ENCODE measurements around the gene ZNF107.

Gene ZNF107

GRCh38 chr7:64665980-64666662 lies at the start of gene ZNF107:
ZNF107 (plus strand) TSS chr7:64666133; CDS start chr7:64666283, 150 bp downstream.
- DNase-seq (ENCODE audit: low spot score): peak; percentile 93

GRCh38 chr7:64618785-64619456 lies 47.0 kb upstream of the ZNF107 start:
- DNase-seq (ENCODE audit: low spot score): no peak

GRCh38 chr7:64619705-64620104 lies 46.2 kb upstream of the ZNF107 start:
- DNase-seq (ENCODE audit: low spot score): no peak

- no peak for DNase-seq (ENCODE audit: low spot score)
Measured at GRCh38 chr7:64621656-64622055, 44.3 kb upstream of the ZNF107 start.

GRCh38 chr7:64625114-64626082 lies 40.5 kb upstream of the ZNF107 start:
- peak; percentile 12 for DNase-seq (ENCODE audit: low spot score)

GRCh38 chr7:64626083-64626469 lies 39.9 kb upstream of the ZNF107 start:
- no peak for DNase-seq (ENCODE audit: low spot score)

GRCh38 chr7:64626557-64626956 lies 39.4 kb upstream of the ZNF107 start:
- no peak for DNase-seq (ENCODE audit: low spot score)

GRCh38 chr7:64628192-64628591 lies 37.7 kb upstream of the ZNF107 start:
- no peak for DNase-seq (ENCODE audit: low spot score)

- DNase-seq (ENCODE audit: low spot score): no peak
Measured at GRCh38 chr7:64628721-64629120, 37.2 kb upstream of the ZNF107 start.

- DNase-seq (ENCODE audit: low spot score): peak; percentile 16
Measured at GRCh38 chr7:64630496-64630895, 35.4 kb upstream of the ZNF107 start.

GRCh38 chr7:64632029-64632428 lies 33.9 kb upstream of the ZNF107 start:
- no peak for DNase-seq (ENCODE audit: low spot score)

- DNase-seq (ENCODE audit: low spot score): no peak
Measured at GRCh38 chr7:64633401-64633800, 32.5 kb upstream of the ZNF107 start.

GRCh38 chr7:64634406-64635062 lies 31.4 kb upstream of the ZNF107 start:
- no peak for DNase-seq (ENCODE audit: low spot score)

GRCh38 chr7:64636386-64636785 lies 29.5 kb upstream of the ZNF107 start:
- peak; percentile 26 for DNase-seq (ENCODE audit: low spot score)

- DNase-seq (ENCODE audit: low spot score): no peak
Measured at GRCh38 chr7:64637521-64638445, 28.1 kb upstream of the ZNF107 start.

GRCh38 chr7:64638822-64639221 lies 27.1 kb upstream of the ZNF107 start:
- DNase-seq (ENCODE audit: low spot score): no peak

GRCh38 chr7:64639267-64640001 lies 26.5 kb upstream of the ZNF107 start:
- no peak for DNase-seq (ENCODE audit: low spot score)

GRCh38 chr7:64640504-64640903 lies 25.4 kb upstream of the ZNF107 start:
- DNase-seq (ENCODE audit: low spot score): no peak

GRCh38 chr7:64642046-64642445 lies 23.9 kb upstream of the ZNF107 start:
- DNase-seq (ENCODE audit: low spot score): no peak

GRCh38 chr7:64642875-64643274 lies 23.1 kb upstream of the ZNF107 start:
- no peak for DNase-seq (ENCODE audit: low spot score)

All from germinal center (tissue), 1 donor.